Activated CD8-positive, alpha-beta memory T cell treated with anti-CD3 and anti-CD28 coated beads, Interleukin-2, amount 50 U/mL, for 4 hours (primary cell): Measurements from ENCODE around the gene CFLAR.
"Not testable (repeated sequence)": the region's sequence is repeated elsewhere in the genome, so short reads cannot be mapped to it uniquely, and the experiment has no call there.

ENCODE experiments used
- DNase-seq: peaks from one replicate; pipeline ENCODE4 v3.0.0-alpha.2; 2020

Gene CFLAR

DNA sequence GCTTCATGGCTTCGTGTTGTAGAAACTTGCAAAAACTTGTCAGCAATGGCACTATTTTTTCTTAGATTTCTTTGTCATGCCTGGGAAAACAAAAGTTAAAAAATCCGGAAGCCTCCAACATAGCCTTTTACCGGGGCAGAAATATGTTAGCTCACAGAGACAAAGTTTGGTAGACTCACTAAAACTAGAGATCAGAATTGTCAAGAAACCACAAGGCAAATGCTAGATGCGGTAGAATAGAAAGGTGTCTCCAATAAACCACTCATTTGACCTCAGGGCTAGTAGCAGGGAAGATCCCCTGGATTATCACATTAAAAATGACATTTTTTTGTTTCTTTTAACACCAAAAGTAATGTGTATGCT lies 67.4 kb downstream of the CFLAR start:
- DNase-seq: no peak

GRCh38 chr2:201183835-201184234 lies 67.9 kb downstream of the CFLAR start:
- DNase-seq: not testable (repeated sequence)

DNA sequence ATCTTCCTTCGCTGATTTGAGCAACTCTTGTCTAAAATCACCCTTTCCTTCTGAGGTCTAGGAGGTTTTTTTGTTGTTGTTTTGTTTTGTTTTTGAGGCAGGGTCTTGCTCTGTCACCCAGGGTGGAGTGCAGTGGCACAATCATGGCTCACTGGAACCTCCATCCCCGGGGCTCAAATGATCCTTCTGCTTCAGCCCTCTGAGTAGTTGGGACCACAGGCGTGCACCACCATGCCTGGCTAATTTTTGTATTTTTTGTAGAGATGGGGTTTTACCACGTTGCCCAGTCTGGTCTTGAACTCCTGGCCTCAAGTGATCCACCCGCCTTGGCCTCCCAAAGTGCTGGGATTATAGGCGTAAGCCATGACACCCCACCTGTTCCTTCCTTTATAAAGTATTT lies 68.3 kb downstream of the CFLAR start:
- not testable (repeated sequence) for DNase-seq

- DNase-seq: no peak
Observed at GRCh38 chr2:201185863-201186262, 69.9 kb downstream of the CFLAR start.

DNA sequence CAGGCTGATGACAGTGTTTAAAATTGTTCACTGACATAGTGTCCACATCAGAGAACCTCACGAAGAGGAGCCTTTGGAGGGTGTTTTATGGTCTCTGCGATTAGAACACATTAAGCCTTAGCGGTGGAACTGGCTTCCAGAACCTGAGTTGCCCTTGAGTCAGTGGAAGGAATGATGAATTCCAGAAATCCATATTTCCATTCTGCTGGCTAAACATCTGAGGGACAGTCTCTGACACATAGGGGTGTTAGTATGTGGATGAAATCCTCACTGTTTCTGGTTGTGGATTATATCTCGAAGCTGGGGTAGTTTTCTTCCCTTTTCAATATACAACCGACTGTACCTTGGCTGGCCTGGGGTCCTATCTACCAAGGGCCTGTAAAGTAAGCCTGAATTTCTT lies 71.0 kb downstream of the CFLAR start:
- no peak for DNase-seq

- DNase-seq: no peak
Observed at GRCh38 chr2:201188449-201188848, 72.5 kb downstream of the CFLAR start.

- DNase-seq: no peak
Observed at GRCh38 chr2:201191132-201191875, 75.3 kb downstream of the CFLAR start.

DNA sequence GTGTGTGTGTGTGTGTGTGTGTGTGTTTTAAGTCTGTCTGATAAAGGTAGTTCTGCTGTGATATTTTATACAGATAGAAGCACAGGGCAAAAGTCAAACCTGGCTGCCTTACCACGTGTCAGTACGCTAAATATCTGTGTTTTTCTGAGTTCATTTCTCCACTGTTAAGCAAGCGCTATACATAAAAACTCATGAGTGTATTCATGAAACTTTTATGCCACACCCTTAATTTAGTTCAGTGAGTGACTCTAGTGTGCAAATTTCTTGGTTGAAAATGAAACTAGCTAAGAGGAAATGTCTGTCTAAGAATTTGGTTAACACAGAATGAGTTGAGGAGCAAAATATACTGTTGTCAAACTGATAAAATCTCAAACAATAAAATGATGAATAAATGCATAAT lies 78.1 kb downstream of the CFLAR start:
- DNase-seq: no peak

DNA sequence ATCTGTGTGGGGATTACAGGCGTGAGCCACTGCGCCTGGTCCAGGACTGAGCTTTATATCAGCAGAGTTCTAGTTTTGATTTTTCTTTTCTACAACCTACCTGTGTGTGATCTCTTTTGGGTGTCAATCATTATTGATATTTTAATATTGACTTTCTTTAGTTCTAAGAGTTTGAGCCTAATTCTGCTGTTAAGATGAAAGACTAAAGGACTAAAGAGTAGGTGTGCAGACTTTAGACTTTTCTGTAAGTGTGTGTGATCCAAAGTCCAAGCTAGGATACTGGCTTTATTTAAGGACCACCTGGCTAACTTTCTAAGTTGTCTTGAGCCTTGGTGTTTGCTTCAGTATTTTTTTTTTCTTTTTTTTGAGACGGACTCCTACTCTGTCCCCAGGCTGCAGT lies 79.4 kb downstream of the CFLAR start:
- DNase-seq: no peak

DNA sequence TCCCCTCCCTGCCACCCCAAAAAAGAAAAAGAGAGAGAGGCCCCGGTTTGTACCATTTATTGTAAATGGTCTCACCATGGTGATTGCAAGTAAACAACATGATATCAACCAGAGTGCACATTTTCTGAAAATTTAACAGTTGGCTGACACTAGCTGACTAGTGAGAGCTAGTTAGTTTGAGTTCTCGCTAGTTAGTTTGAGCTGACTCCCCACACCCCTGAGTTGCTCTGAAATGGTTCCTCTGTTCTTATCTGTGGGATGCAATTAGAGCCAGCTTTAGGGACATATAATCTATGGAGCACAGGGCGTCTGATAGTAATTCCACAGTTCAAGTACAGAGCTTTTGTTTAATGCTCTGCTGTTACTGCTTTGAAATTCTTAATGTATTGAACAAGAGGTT lies 80.0 kb downstream of the CFLAR start:
- no peak for DNase-seq

DNA sequence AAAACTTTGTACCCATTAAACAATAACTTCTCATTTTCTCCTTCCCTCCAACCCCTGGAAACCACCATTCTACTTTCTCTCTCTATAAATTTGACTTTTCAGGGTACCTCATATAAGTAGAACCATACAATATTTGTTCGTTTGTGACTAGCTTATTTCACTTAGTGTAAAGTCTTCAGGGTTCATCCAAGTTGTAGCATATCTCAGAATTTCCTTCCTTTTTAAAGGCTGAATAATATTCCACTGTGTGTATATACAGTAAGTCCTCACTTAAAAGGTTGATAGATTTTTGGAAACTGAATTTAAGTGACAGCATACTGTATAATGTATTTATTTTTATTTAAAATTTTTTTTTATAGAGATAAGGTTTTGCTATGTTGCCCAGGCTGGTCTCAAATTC lies 80.8 kb downstream of the CFLAR start:
- no peak for DNase-seq

- DNase-seq: no peak
Observed at GRCh38 chr2:201197781-201198180, 81.8 kb downstream of the CFLAR start.

- no peak for DNase-seq
Observed at GRCh38 chr2:201199847-201200246, 83.9 kb downstream of the CFLAR start.

DNA sequence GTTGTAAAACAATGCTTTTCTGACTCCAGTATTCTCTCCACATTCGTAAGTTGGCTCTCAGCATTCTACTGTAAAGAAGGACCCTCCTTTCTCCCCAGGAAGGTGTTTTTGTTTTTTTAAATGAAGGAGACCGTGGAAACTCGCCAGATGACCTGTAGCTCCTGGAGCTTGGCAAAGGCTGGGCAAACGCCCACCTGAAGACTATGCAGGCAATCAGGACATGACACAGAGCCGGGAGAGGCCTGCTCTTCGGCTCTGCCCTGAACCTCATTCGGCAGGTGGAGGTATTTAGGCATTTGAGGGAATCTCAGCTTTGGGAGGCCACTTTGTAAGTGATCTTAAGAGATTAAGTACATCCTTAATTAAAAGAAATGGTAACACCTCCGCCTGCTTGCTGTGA lies 84.4 kb downstream of the CFLAR start:
- no peak for DNase-seq

DNA sequence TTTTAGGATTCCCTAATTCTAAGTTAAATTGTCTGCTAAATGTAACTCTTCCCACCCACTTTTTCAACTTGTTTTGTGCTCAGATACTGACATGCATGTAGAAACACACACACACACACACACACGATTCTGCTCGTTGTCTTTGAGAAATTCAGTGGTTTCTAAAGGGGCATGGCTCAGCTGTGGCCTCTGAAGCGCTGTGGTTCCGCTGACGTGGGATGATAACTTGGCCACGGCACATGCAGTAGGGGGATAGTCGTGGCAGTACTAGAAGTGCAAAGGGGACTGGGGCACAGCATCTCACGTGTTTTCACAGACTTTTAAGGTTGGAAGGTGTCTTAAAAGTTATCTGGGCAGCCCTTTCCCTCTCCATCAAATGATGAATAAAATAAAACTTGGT lies 85.4 kb downstream of the CFLAR start:
- DNase-seq: no peak

DNA sequence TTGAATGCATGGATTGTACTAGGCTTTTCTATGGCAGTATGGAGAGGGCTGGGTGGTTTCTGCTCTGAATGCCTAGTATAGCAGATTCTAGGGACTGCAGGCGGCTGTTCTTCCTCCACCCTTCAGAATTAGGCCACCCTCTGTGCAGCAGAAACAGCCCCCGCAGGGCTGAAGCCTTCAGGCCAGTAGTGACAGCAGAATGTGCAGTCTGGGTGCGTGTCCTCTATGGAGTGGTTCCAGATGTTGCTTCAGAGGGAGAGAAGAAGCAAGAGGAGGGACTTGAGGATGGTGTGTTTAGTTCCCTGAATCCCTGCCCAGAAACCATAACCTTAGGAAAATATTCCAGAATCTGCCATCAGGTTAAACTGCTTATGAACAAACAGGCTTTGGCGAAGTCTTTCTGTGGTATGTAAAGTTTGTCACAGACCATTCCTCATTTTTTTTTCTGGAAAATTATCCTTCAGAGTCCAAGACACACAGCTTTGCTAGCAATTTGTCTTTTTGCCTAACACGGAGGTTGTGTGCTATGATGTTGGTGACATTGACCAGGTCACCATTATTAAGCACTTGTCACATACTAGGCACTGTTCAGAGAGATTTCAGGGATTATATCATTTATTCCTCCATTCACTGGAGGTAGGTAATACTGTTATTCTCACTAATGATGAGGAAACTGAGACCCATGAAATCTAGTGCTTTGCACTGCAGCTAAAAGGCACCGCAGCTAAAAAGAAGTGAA lies 88.1 kb downstream of the CFLAR start:
- no peak for DNase-seq

- no peak for DNase-seq
Observed at GRCh38 chr2:201204655-201205514, 88.9 kb downstream of the CFLAR start.

- DNase-seq: no peak
Observed at GRCh38 chr2:201205515-201205849, 89.5 kb downstream of the CFLAR start.

- no peak for DNase-seq
Observed at GRCh38 chr2:201208563-201209252, 92.7 kb downstream of the CFLAR start.

DNA sequence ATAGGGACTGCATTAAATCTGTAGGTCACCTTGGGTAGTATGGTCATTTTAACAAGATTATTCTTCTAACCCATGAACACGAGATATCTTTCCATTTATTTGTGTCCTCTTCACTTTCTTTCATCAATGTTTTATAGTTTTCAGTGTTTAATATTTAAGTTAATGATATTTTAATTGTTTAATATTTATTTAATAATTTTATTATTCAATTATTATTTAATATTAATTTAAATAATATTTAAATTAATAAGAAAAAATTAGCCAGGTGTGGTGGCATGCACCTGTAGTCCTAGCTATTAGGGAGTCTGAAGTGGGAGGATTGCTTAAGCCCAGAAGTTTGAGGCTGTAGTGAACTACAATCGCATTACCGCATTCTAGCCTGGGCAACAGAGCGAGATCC lies 100.0 kb downstream of the CFLAR start:
- DNase-seq: no peak

- DNase-seq: no peak
Observed at GRCh38 chr2:201216918-201217317, 101.0 kb downstream of the CFLAR start.

- DNase-seq: no peak
Observed at GRCh38 chr2:201218780-201219179, 102.8 kb downstream of the CFLAR start.
